Activated CD8-positive, alpha-beta T cell treated with anti-CD3 and anti-CD28 coated beads for 36 hours (primary cell): ENCODE measurements around the gene NALCN. TPM values are rescaled to one million over a fixed set of nuclear protein-coding genes. Genes with fewer than 3 reads are reported as not detected.

Experiments
- ATAC-seq: fragments of 200-7000 bp; cut with Tn5 transposase; one replicate; pipeline ENCODE4 v1.10.0; 2021; ENCODE audit warnings: mild to moderate bottlenecking, moderate library complexity
- CTCF ChIA-PET: fragments of 350-600 bp; sonication (Branson Sonifier 250); formaldehyde crosslinking; loops from one replicate; lab custom pipeline; 2021; ENCODE audit warnings: antibody characterized with exemption; lab: Charles Lee
- POLR2A ChIA-PET: fragments of 350-600 bp; sonication (Branson Sonifier 250); formaldehyde crosslinking; loops from one replicate; lab custom pipeline; 2021; ENCODE audit warnings: antibody characterized with exemption; lab: Charles Lee
- DNase-seq: peaks from one replicate; pipeline ENCODE4 v3.0.0-alpha.2; 2020
- H3K27ac Mint-ChIP-seq: one replicate; pipeline ENCODE4 v1.8.0; 2021; ENCODE audit warnings: mild to moderate bottlenecking, mixed read lengths
- H3K27me3 Mint-ChIP-seq: one replicate; pipeline ENCODE4 v1.8.0; 2021; ENCODE audit warnings: mixed read lengths
- H3K36me3 Mint-ChIP-seq: one replicate; pipeline ENCODE4 v1.8.0; 2021; ENCODE audit warnings: low read depth, mixed read lengths
- H3K4me1 Mint-ChIP-seq: one replicate; pipeline ENCODE4 v1.8.0; 2021; ENCODE audit warnings: low read depth, mixed read lengths
- H3K4me3 Mint-ChIP-seq: one replicate; pipeline ENCODE4 v1.8.0; 2021; ENCODE audit warnings: mild to moderate bottlenecking, moderate library complexity, mixed read lengths
- H3K9me3 Mint-ChIP-seq: one replicate; pipeline ENCODE4 v1.8.0; 2021; ENCODE audit warnings: mixed read lengths
- intact Hi-C: fragments of 100-400 bp; cut with micrococcal nuclease; formaldehyde crosslinking; loops from one replicate; pipeline ENCODE4 v1.10.0; 2022
- total RNA-seq, 2 experiments: library from RNA; stranded (reverse); gene quantifications; one replicate each; pipeline ENCODE4 v1.2.3, GENCODE V29; 2021
- TF ChIP-seq, protein P1 (sequence below): fragments of 200-600 bp; IDR thresholded peaks from one replicate; pipeline ENCODE4 v1.8.0; 2022; ENCODE audit warnings: antibody characterized with exemption, mild to moderate bottlenecking

Gene NALCN
- total RNA-seq, 2 experiments from 2014 or later = not detected

DNA sequence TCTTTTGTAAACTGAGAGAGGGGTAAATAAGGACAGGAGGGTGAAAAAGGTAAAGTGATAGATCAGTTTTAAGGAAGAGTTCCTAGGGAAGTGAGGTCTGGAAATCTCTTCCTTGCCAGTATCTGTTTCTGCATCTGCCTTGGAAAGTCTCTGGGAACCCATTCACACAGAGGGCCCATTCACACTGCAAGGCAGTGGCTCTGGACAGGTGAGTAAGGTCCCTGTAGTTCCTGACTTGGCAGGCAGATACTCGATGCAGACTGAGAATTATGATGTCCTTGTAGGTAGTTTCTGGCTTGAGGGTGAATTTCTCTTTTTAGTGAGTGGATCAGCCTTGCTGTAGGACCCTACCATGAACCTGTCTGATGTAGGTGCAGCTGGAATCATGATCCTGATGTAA lies 293.3 kb downstream of the NALCN start:
- Mint-ChIP-seq H3K9me3 (no peaks in the 10 kb centered on the region), H3K4me3 (no peak overlapping the region), H3K27ac (no peak overlapping the region), H3K27me3 (no peaks in the 10 kb centered on the region), H3K36me3 (no peaks in the 10 kb centered on the region), H3K4me1 (no peaks in the 10 kb centered on the region)
- DNase-seq = no peak
- ChIA-PET POLR2A (no interaction called here), CTCF (interaction anchor here (1.3 kb wide), 2 partner anchors 8 to 22 kb away, joined by 3 to 4 read pairs; no protein-coding TSS in a partner anchor)
- TF ChIP-seq, protein P1, sequence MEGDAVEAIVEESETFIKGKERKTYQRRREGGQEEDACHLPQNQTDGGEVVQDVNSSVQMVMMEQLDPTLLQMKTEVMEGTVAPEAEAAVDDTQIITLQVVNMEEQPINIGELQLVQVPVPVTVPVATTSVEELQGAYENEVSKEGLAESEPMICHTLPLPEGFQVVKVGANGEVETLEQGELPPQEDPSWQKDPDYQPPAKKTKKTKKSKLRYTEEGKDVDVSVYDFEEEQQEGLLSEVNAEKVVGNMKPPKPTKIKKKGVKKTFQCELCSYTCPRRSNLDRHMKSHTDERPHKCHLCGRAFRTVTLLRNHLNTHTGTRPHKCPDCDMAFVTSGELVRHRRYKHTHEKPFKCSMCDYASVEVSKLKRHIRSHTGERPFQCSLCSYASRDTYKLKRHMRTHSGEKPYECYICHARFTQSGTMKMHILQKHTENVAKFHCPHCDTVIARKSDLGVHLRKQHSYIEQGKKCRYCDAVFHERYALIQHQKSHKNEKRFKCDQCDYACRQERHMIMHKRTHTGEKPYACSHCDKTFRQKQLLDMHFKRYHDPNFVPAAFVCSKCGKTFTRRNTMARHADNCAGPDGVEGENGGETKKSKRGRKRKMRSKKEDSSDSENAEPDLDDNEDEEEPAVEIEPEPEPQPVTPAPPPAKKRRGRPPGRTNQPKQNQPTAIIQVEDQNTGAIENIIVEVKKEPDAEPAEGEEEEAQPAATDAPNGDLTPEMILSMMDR = no peak
- ATAC-seq = no peak
- intact Hi-C loops = loop anchor here (10.0 kb wide), 1 partner anchor 398 kb away; no protein-coding TSS in a partner anchor

DNA sequence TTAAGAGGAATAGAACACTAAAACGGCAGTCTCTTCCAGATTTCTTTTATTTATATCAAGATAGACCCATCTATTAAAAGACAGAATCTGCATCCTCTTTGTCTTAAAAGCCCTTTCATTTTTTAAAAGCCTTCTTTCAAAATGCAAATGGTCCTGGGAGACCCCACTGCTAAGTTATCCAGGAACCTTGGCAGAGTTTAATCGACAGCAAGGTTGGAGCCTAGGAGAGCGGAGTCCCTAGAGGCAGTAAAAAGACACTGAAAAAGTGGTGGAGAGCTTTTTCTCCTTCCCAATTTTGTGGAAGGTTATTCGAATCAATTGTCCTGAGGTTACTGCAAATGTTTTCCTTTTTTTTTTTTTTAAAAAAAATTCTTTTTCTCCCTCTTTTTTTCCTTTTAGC lies 294.7 kb downstream of the NALCN start:
- ChIA-PET CTCF (no interaction called here), POLR2A (no interaction called here)
- H3K4me1 Mint-ChIP-seq = no peaks in the 10 kb centered on the region
- TF ChIP-seq, protein P1 = no peak
- ATAC-seq (no peak), DNase-seq (no peak)
- intact Hi-C loops = loop anchor here (10.0 kb wide), 1 partner anchor 397 kb away; no protein-coding TSS in a partner anchor
- no peak overlapping the region for H3K4me3 Mint-ChIP-seq
- H3K36me3 Mint-ChIP-seq = no peaks in the 10 kb centered on the region
- no peaks in the 10 kb centered on the region for H3K9me3 Mint-ChIP-seq
- no peak overlapping the region for H3K27ac Mint-ChIP-seq
- H3K27me3 Mint-ChIP-seq = peaks cover 4% of the 10 kb centered on the region

DNA sequence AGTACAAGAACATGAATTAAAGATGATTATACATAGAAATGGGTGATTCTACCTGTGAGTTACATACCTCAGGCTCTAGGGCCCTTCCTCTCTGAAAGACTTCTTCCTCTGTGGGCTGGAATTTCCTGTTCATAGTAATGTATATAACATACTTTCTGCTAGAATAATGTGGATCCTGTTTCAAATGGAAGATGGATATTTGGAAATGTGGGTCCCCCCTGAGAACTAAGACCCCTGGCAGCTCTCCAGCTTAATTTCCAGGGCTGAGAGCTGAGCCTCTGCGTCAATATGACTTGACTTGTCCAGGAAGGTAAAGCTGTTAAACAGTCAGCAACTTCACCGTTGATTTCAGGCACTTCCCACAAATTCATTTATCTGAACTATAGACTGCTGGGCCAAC lies 296.3 kb downstream of the NALCN start:
- TF ChIP-seq, protein P1 = no peak
- peaks cover 4% of the 10 kb centered on the region for H3K27me3 Mint-ChIP-seq
- H3K9me3 Mint-ChIP-seq = no peaks in the 10 kb centered on the region
- H3K4me1 Mint-ChIP-seq = no peaks in the 10 kb centered on the region
- POLR2A ChIA-PET = no interaction called here
- intact Hi-C loops = loop anchor here (10.0 kb wide), 1 partner anchor 395 kb away; no protein-coding TSS in a partner anchor
- DNase-seq (no peak), ATAC-seq (no peak)
- H3K36me3 Mint-ChIP-seq = no peaks in the 10 kb centered on the region
- H3K27ac Mint-ChIP-seq = no peak overlapping the region
- H3K4me3 Mint-ChIP-seq = no peak overlapping the region
- CTCF ChIA-PET = no interaction called here

DNA sequence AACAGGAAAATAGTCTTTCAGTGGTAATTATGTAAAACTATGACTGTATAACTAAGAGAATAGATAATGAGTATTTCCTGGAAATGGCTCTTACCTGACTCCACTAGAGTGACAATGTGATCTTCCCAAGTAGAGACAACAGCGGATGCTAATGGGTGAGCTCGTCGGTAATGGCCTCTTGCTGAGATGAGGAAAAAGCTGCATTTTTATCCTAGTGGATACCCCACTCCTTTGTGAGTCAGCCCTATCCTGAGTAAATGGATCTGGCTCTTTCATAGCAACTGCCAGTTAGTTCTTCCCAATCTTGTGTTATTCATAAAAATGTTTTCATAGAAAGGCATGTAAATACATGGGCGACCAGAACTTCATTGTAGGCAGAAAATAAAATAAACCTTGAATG lies 299.5 kb downstream of the NALCN start:
- Mint-ChIP-seq H3K27me3 (peaks cover 4% of the 10 kb centered on the region), H3K4me3 (no peak overlapping the region), H3K4me1 (no peaks in the 10 kb centered on the region), H3K36me3 (no peaks in the 10 kb centered on the region), H3K27ac (no peak overlapping the region), H3K9me3 (no peaks in the 10 kb centered on the region)
- DNase-seq = no peak
- ATAC-seq = no peak
- TF ChIP-seq, protein P1 = no peak
- intact Hi-C loops = no loop called here
- ChIA-PET POLR2A (no interaction called here), CTCF (no interaction called here)

DNA sequence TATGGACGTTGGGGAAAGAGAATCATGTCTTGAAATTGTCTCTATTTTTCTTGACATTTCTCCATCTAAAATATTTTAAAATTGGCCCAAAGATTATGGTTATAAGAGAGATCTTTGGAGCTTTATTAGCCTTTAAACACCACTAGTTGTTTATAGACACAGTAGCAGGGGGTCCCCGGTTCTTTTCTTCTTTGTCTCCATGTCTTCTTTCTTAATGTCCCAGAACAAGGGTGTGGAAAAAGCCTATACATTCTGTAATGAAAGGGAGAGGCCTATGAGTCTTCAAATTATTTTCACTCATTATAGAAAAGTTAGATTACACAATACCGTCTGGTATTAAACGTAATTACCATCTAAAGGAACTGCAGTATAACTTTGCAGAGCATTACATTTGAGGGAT lies 300.0 kb downstream of the NALCN start:
- H3K27ac Mint-ChIP-seq = no peak overlapping the region

More for the DNA sequence above, 300.0 kb downstream of the NALCN start:
- H3K36me3 Mint-ChIP-seq = no peaks in the 10 kb centered on the region
- H3K4me3 Mint-ChIP-seq = no peak overlapping the region
- intact Hi-C loops = no loop called here
- TF ChIP-seq, protein P1 = no peak
- H3K4me1 Mint-ChIP-seq = no peaks in the 10 kb centered on the region
- no peak for ATAC-seq
- DNase-seq = no peak
- CTCF ChIA-PET = no interaction called here
- H3K9me3 Mint-ChIP-seq = no peaks in the 10 kb centered on the region
- peaks cover 7% of the 10 kb centered on the region for H3K27me3 Mint-ChIP-seq
- POLR2A ChIA-PET = no interaction called here
